Liver (tissue), 9 donors: ENCODE measurements around the gene PRR11. TPM values are rescaled to one million over a fixed set of nuclear protein-coding genes. Genes with fewer than 3 reads are reported as not detected.

Experiments
- DNase-seq: peaks from one replicate; pipeline ENCODE4 v3.0.0-alpha.2; 2017; ENCODE audit warnings: low spot score
- H3K27ac ChIP-seq, 2 donors: one replicate each; pipeline ENCODE4 v1.7.0; 2013; ENCODE audit warnings: inconsistent platforms in 2 of 2, low read length in 2 of 2, control low read depth in 1 of 2, low read depth in 1 of 2, mild to moderate bottlenecking in 1 of 2
- H3K27me3 ChIP-seq, 4 donors: one replicate each; pipeline versions ENCODE4 v1.6.1 to v1.7.0; 2013; ENCODE audit warnings: low read length in 3 of 4, inconsistent platforms in 1 of 4, mild to moderate bottlenecking in 1 of 4, moderate library complexity in 1 of 4; ENCODE audit not compliant: control insufficient read depth in 4 of 4, insufficient read depth in 4 of 4
- H3K36me3 ChIP-seq, 4 donors: one replicate each; pipeline versions ENCODE4 v1.6.1 to v1.7.0; 2013; ENCODE audit warnings: low read length in 3 of 4, mild to moderate bottlenecking in 3 of 4, low read depth in 1 of 4, moderate library complexity in 1 of 4; ENCODE audit not compliant: control insufficient read depth in 4 of 4, insufficient read depth in 3 of 4
- H3K4me1 ChIP-seq, 4 donors: one replicate each; pipeline versions ENCODE4 v1.6.1 to v1.7.0; 2013; ENCODE audit warnings: low read length in 3 of 4, mild to moderate bottlenecking in 3 of 4, moderate library complexity in 1 of 4; ENCODE audit not compliant: control insufficient read depth in 4 of 4, insufficient read depth in 4 of 4
- H3K4me3 ChIP-seq, 3 donors: one replicate each; pipeline versions ENCODE4 v1.6.1 to v1.7.0; 2013; ENCODE audit warnings: low read length in 3 of 3, control low read depth in 1 of 3, low read depth in 1 of 3, mild to moderate bottlenecking in 1 of 3
- H3K9ac ChIP-seq, 2 donors: one replicate each; pipeline ENCODE4 v1.7.0; 2013; ENCODE audit warnings: low read length in 2 of 2, mild to moderate bottlenecking in 2 of 2, moderate library complexity in 2 of 2, control low read depth in 1 of 2, low read depth in 1 of 2
- H3K9me3 ChIP-seq, 4 donors: one replicate each; pipeline versions ENCODE4 v1.6.1 to v1.7.0; 2013; ENCODE audit warnings: low read length in 3 of 4; ENCODE audit not compliant: control insufficient read depth in 4 of 4
- ATF3 ChIP-seq: IDR thresholded peaks from 2 replicates; pipeline ENCODE4 v1.6.1; 2016; ENCODE audit warnings: antibody characterized with exemption
- CTCF ChIP-seq: fragments of 150-350 bp; IDR thresholded peaks from 2 replicates; pipeline ENCODE4 v1.5.1; 2017; ENCODE audit warnings: improper control_type of control experiment, low read depth, low read length; ENCODE audit not compliant: missing input control
- EGR1 ChIP-seq, 2 donors: IDR thresholded peaks; 2 replicates each; pipeline ENCODE4 v1.6.1; 2016 to 2018; ENCODE audit warnings: antibody characterized with exemption in 2 of 2, low read depth in 2 of 2
- FOXA1 ChIP-seq: IDR thresholded peaks from 2 replicates; pipeline ENCODE4 v1.6.1; 2016; ENCODE audit warnings: antibody characterized with exemption
- FOXA2 ChIP-seq: IDR thresholded peaks from 2 replicates; pipeline ENCODE4 v1.6.1; 2016; ENCODE audit warnings: antibody characterized with exemption
- GABPA ChIP-seq, 2 donors: IDR thresholded peaks in 1 of 2; conservative IDR thresholded peaks in 1 of 2; 2 replicates each; pipeline ENCODE4 v1.6.1; 2016; ENCODE audit warnings: antibody characterized with exemption in 2 of 2, mild to moderate bottlenecking in 1 of 2, moderate library complexity in 1 of 2
- HNF4A ChIP-seq, 2 donors: conservative IDR thresholded peaks; 2 replicates each; pipeline ENCODE4 v1.6.1; 2016; ENCODE audit warnings: antibody characterized with exemption in 2 of 2, mild to moderate bottlenecking in 2 of 2
- HNF4G ChIP-seq: IDR thresholded peaks from 2 replicates; pipeline ENCODE4 v1.6.1; 2016; ENCODE audit warnings: antibody characterized with exemption
- JUND ChIP-seq, 2 donors: IDR thresholded peaks; 2 replicates each; pipeline ENCODE4 v1.6.1; 2016; ENCODE audit warnings: antibody characterized with exemption in 2 of 2
- MAX ChIP-seq: IDR thresholded peaks from 2 replicates; pipeline ENCODE4 v1.6.1; 2016; ENCODE audit warnings: antibody characterized with exemption
- NR2F2 ChIP-seq: IDR thresholded peaks from 2 replicates; pipeline ENCODE4 v1.6.1; 2016; ENCODE audit warnings: antibody characterized with exemption
- RAD21 ChIP-seq, 2 donors: IDR thresholded peaks; 2 replicates each; pipeline ENCODE4 v1.6.1; 2016; ENCODE audit warnings: antibody characterized with exemption in 2 of 2, mild to moderate bottlenecking in 2 of 2
- REST ChIP-seq: IDR thresholded peaks from 2 replicates; pipeline ENCODE4 v1.6.1; 2016; ENCODE audit warnings: antibody characterized with exemption, mild to moderate bottlenecking
- RXRA ChIP-seq, 2 donors: IDR thresholded peaks; 2 replicates each; pipeline ENCODE4 v1.6.1; 2017 to 2018; ENCODE audit warnings: antibody characterized with exemption in 2 of 2, mild to moderate bottlenecking in 1 of 2
- SP1 ChIP-seq: IDR thresholded peaks from 2 replicates; pipeline ENCODE4 v1.6.1; 2018; ENCODE audit warnings: antibody characterized with exemption, mild to moderate bottlenecking
- TAF1 ChIP-seq: conservative IDR thresholded peaks from 2 replicates; pipeline ENCODE4 v1.6.1; 2016; ENCODE audit warnings: antibody characterized with exemption, mild to moderate bottlenecking
- YY1 ChIP-seq: IDR thresholded peaks from 2 replicates; pipeline ENCODE4 v1.6.1; 2016; ENCODE audit warnings: antibody characterized with exemption, mild to moderate bottlenecking
- whole genome bisulfite sequencing: extraction: QIAGEN DNeasy Blood & Tissue Kit; methylation state at CpG from one replicate; pipeline ENCODE4 v1.1.7; 2013; 5-methylcytosine and 5-hydroxymethylcytosine counted together
- polyA plus RNA-seq, 2 donors: library from polyadenylated mRNA; stranded (reverse) in 1 of 2; unstranded in 1 of 2; fragments of 200-250 nt in 1 of 2; fragments of >200 nt in 1 of 2; fragmentation: Nextera tagmentation in 1 of 2; extraction: Ambion mirVana in 1 of 2; gene quantifications; one replicate each; pipeline versions ENCODE4 v1.2.1 to v1.2.3, GENCODE V29; 2013 to 2015
- total RNA-seq, 2 donors: library from RNA; depleted of rRNA; stranded (reverse); fragments of >200 nt; gene quantifications; one replicate each; pipeline ENCODE4 v1.2.3, GENCODE V29; 2014
- donor health status: healthy.
- donor health status: healthy.
- donor health status: healthy.
- donor health status: healthy.
- donor health status: healthy.

The PRR11 gene
- total and polyA plus RNA-seq, 4 donors, result 0.17 to 17.7 (median 0.95) TPM

- Histone ChIP-seq H3K9ac (no peak overlapping the region), H3K36me3 (no peaks in the 10 kb centered on the region)
- 85% methylated on average over 5 of the region's 5 CpGs for WGBS
These were observed 4.5 kb upstream of the PRR11 start for GRCh38 chr17:59151006-59151405.

GRCh38 chr17:59151591-59151990 is 4.0 kb upstream of the PRR11 start:
- WGBS, result 89% methylated on average over 1 of the region's 1 CpG
- Histone ChIP-seq H3K9ac (no peak overlapping the region), H3K36me3 (no peaks in the 10 kb centered on the region), H3K27ac (no peak overlapping the region), H3K9me3 (no peaks in the 10 kb centered on the region), H3K27me3 (no peaks in the 10 kb centered on the region), H3K4me3 (no peak overlapping the region), H3K4me1 (peaks cover 6 to 10% (median 9%) of the 10 kb centered on the region in 4 donors)
- no peak for DNase-seq
- no peak for TF ChIP-seq CTCF

More at GRCh38 chr17:59151006-59151405, 4.5 kb upstream of the PRR11 start:
- Histone ChIP-seq H3K27me3 (no peaks in the 10 kb centered on the region), H3K4me3 (no peak overlapping the region), H3K9me3 (no peaks in the 10 kb centered on the region), H3K27ac (no peak overlapping the region), H3K4me1 (peaks cover 6 to 8% (median 7%) of the 10 kb centered on the region in 4 donors)
- TF ChIP-seq JUND (IDR thresholded peaks at IDR 0.05) (no peak), RXRA (IDR thresholded peaks at IDR 0.05) (no peak)
- DNase-seq, result no peak

- DNase-seq, result no peak
- Histone ChIP-seq H3K36me3 (no peaks in the 10 kb centered on the region), H3K4me3 (no peak overlapping the region), H3K27me3 (no peaks in the 10 kb centered on the region), H3K4me1 (peaks cover 6 to 10% (median 9%) of the 10 kb centered on the region in 4 donors), H3K9me3 (no peaks in the 10 kb centered on the region), H3K27ac (no peak overlapping the region), H3K9ac (no peak overlapping the region)
- 87% methylated on average over 1 of the region's 1 CpG for WGBS
- TF ChIP-seq TAF1 (no peak), MAX (no peak), CTCF (no peak), JUND (IDR thresholded peaks at IDR 0.05) (no peak), RAD21 (IDR thresholded peaks at IDR 0.05) (no peak), YY1 (no peak), HNF4G (no peak), FOXA2 (no peak), RXRA (IDR thresholded peaks at IDR 0.05) (no peak), SP1 (no peak), ATF3 (no peak), REST (no peak), EGR1 (IDR thresholded peaks at IDR 0.05; ENCODE audit: low read depth in 2 of 2) (no peak), FOXA1 (no peak), HNF4A (conservative IDR thresholded peaks at IDR 0.05) (no peak), NR2F2 (no peak), GABPA (IDR thresholded peaks at IDR 0.05 in 1 of 2, conservative IDR thresholded peaks at IDR 0.05 in 1 of 2) (no peak)
These were observed 2.6 kb upstream of the PRR11 start for GRCh38 chr17:59152925-59153324.
